ENCODE measurements around the gene NEMP1.
"Not testable (repeated sequence)": the region's sequence is repeated elsewhere in the genome, so short reads cannot be mapped to it uniquely, and the experiment has no call there.

GRCh38 chr12:57053146-57053545 lies 25.4 kb downstream of the NEMP1 start:
- TF ChIP-seq, protein P1, sequence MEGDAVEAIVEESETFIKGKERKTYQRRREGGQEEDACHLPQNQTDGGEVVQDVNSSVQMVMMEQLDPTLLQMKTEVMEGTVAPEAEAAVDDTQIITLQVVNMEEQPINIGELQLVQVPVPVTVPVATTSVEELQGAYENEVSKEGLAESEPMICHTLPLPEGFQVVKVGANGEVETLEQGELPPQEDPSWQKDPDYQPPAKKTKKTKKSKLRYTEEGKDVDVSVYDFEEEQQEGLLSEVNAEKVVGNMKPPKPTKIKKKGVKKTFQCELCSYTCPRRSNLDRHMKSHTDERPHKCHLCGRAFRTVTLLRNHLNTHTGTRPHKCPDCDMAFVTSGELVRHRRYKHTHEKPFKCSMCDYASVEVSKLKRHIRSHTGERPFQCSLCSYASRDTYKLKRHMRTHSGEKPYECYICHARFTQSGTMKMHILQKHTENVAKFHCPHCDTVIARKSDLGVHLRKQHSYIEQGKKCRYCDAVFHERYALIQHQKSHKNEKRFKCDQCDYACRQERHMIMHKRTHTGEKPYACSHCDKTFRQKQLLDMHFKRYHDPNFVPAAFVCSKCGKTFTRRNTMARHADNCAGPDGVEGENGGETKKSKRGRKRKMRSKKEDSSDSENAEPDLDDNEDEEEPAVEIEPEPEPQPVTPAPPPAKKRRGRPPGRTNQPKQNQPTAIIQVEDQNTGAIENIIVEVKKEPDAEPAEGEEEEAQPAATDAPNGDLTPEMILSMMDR (IDR thresholded peaks at IDR 0.05), result not testable (repeated sequence)
- TF ChIP-seq POLR2A (IDR thresholded peaks at IDR 0.05), result not testable (repeated sequence)

All from right lobe of liver (tissue), 4 donors.